ENCODE measurements around the gene OCA2.
"Not testable (repeated sequence)": the region's sequence is repeated elsewhere in the genome, so short reads cannot be mapped to it uniquely, and the experiment has no call there.

The OCA2 gene

DNA sequence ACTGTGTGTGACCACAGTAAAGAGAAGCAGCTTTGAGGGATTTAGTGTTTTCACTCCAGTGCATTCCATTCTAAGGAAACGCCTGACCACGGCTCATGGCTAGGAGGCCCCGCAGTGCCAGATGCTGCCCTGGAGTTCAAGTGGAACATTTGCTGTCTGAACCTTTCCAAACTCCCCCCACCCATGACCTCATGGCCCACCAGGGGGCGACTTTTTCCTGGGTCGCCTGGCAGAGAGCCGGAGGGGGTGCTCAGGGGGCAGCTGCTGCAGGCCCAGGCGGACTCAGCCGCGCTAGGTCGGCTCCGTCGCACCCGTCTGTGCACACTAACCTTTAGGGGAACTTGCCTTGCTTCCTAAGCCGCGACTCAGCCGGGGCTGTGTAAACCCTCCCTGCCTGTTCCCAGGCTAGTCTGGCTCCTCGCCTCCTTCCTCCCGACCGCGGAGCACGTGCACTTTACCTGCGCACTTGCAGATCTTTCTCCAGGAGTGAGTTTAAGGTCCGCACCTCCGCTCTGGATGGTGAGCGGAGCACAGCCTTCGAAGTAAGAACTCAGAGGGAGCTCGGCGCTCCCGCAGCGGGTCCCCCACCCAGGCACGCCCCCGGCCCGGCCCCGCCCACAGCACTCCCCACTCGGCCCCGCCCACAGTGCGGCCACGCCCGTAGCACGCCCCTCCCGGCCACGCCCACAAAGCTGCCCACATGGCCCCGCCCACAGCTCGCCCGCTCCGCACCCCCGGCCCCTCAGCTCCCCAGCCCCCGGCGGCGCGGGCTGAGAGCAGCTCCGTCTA lies at the start of gene OCA2:
TSS of gene OCA2 (minus strand) at position 550 of the 789 bp plus-strand sequence. CDS start 17,441 bp downstream, outside the sequence.
- Histone ChIP-seq H3K9me3 (ENCODE audit: severe bottlenecking) (no peaks in the 10 kb centered on the region), H3K27ac (peak within 1 kb of the TSS; percentile 72), H3K4me3 (ENCODE audit: low read depth, low read length) (peak within 1 kb of the TSS; percentile 64), H3K36me3 (no peaks in the 10 kb centered on the region), H3K27me3 (ENCODE audit: insufficient read depth, low read depth, severe bottlenecking) (no peaks in the 10 kb centered on the region)
- peak; percentile 94 for DNase-seq
- TF ChIP-seq, protein P1, sequence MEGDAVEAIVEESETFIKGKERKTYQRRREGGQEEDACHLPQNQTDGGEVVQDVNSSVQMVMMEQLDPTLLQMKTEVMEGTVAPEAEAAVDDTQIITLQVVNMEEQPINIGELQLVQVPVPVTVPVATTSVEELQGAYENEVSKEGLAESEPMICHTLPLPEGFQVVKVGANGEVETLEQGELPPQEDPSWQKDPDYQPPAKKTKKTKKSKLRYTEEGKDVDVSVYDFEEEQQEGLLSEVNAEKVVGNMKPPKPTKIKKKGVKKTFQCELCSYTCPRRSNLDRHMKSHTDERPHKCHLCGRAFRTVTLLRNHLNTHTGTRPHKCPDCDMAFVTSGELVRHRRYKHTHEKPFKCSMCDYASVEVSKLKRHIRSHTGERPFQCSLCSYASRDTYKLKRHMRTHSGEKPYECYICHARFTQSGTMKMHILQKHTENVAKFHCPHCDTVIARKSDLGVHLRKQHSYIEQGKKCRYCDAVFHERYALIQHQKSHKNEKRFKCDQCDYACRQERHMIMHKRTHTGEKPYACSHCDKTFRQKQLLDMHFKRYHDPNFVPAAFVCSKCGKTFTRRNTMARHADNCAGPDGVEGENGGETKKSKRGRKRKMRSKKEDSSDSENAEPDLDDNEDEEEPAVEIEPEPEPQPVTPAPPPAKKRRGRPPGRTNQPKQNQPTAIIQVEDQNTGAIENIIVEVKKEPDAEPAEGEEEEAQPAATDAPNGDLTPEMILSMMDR (IDR thresholded peaks at IDR 0.05; ENCODE audit: low read depth, low read length), result peak; percentile 65

DNA sequence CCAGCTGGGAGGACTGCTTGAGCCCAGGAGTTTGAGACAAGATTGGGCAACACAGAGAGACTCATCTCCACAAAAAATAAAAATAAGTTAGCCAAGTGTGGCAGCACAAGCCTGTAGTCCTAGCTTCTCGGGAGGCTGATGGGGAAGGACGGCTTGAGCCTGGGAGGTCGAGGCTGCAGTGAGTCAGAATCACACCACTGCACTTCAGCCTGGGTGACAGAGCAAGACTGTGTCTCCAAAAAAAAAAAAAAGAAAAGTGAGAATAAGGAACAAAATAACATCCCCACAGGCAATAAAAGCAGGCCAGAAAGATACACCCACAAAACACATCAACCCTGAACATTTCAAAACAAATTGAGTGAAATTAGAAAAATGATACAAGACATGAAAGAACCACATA lies 48.7 kb upstream of the OCA2 start:
- TF ChIP-seq, protein P1 (IDR thresholded peaks at IDR 0.05; ENCODE audit: low read depth, low read length), result no peak
- DNase-seq, result no peak
- peaks cover 16% of the 10 kb centered on the region for H3K36me3 ChIP-seq
- H3K9me3 ChIP-seq (ENCODE audit: severe bottlenecking), result no peaks in the 10 kb centered on the region
- no peaks in the 10 kb centered on the region for H3K27me3 ChIP-seq (ENCODE audit: insufficient read depth, low read depth, severe bottlenecking)
- H3K27ac ChIP-seq, result no peak overlapping the region
- H3K4me3 ChIP-seq (ENCODE audit: low read depth, low read length), result no peak overlapping the region

DNA sequence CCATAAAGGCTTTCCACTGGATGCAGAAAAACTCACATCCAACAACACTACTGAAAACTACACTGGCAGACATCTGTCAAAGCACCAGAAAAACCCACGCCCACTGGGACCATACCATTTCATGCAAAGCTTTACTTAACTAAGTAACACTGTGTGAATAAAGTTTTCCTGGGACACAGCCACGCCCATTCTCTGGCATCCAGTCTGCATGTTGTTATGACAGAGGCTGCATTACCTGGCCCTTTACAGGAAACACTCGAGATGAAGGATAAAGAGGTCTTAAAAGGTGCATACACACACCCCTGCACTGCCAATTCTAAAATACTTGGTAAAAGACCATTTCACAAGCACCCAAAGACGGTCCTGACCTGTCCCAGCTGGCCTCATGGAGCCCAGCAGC lies 46.3 kb upstream of the OCA2 start:
- not testable (repeated sequence) for H3K4me3 ChIP-seq (ENCODE audit: low read depth, low read length); DNase-seq; H3K27ac ChIP-seq; H3K9me3 ChIP-seq (ENCODE audit: severe bottlenecking); H3K27me3 ChIP-seq (ENCODE audit: insufficient read depth, low read depth, severe bottlenecking)
- peaks cover 22% of the 10 kb centered on the region for H3K36me3 ChIP-seq

DNA sequence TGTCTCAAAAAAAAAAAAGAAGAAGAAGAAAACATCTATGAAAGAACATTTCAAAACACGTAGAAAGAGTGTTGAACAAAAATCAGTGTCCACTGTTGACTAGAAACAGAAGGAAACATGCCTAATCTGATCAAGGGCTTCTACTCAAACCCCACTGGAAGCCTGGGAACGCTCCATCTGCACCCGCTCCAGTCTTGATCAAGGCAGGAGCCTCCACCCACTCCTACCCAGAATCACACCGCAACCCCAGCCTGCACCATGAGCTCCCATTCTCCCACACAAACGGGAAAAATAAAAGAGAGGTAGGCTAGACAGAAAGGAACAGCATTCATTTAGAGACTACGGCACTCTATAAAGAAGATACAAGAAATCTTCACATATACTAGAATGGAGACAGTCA lies 40.9 kb upstream of the OCA2 start:
- no peak for DNase-seq
- no peaks in the 10 kb centered on the region for H3K9me3 ChIP-seq (ENCODE audit: severe bottlenecking)
- H3K27me3 ChIP-seq (ENCODE audit: insufficient read depth, low read depth, severe bottlenecking), result no peaks in the 10 kb centered on the region
- no peak overlapping the region for H3K4me3 ChIP-seq (ENCODE audit: low read depth, low read length)
- H3K36me3 ChIP-seq, result peaks cover 22% of the 10 kb centered on the region
- no peak overlapping the region for H3K27ac ChIP-seq
- TF ChIP-seq, protein P1 (IDR thresholded peaks at IDR 0.05; ENCODE audit: low read depth, low read length), result no peak

DNA sequence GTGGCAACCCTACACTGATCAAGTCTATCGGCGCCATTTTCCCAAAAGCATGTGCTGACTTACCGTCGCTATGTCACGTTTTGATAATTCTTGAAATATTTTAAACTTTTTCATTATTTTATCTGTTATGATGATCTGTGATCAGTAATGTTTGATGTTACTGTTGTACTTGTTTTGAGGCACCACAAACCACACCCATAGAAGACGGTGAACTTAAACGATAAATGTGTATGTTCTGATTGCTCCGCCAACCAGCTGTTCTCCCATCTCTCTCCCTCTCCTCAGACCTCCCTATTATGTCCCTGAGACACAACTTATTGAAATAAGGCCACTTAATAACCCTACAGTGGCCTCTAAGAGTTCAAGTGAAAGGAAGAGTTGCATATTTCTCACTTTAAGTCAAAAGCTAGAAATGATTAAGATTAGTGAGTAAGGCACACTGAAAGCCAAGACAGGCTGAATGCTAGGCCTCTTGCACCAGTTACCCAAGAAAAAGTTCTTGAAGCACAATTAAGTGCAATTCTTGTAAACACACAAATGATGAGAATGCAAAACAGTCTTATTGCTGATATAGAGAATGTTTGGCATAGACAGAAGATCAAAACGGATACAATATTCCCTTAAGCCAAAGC lies 38.4 kb upstream of the OCA2 start:
- H3K9me3 ChIP-seq (ENCODE audit: severe bottlenecking); H3K4me3 ChIP-seq (ENCODE audit: low read depth, low read length); H3K27ac ChIP-seq; DNase-seq; H3K27me3 ChIP-seq (ENCODE audit: insufficient read depth, low read depth, severe bottlenecking): not testable (repeated sequence)
- H3K36me3 ChIP-seq, result peaks cover 22% of the 10 kb centered on the region

DNA sequence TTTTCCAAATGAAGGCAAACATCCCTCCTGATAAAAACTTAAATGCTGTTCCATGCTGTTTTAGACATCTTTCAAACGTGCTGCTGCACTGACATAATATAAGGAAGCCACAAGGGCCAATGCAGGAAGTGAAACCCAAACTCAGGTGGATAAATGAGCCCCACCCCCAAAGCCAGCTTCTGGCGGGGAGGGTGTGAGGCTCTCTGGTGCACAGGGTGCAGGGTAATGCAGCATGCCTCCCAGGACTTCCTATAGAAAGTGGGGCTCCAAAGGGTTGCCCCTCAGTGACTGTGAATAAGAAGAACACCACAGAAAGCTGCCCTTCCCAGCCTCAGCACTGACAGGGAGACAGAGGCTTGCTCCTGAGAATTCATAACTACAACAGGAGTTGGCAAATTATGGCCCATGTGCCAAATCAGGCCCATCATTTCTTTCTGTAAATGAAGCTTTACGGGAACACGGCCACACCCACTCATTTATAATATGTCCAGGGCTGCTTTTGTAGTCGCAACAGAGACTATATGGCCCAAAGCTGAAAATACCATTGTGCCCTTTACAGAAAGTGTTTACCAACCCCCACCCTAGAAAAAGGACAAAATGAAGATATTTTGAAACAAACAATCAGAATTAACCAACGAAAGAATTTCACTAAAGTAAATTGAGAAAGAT lies 37.3 kb upstream of the OCA2 start:
- H3K27me3 ChIP-seq (ENCODE audit: insufficient read depth, low read depth, severe bottlenecking); H3K27ac ChIP-seq; DNase-seq; H3K4me3 ChIP-seq (ENCODE audit: low read depth, low read length); H3K9me3 ChIP-seq (ENCODE audit: severe bottlenecking): not testable (repeated sequence)
- H3K36me3 ChIP-seq, result peaks cover 28% of the 10 kb centered on the region

DNA sequence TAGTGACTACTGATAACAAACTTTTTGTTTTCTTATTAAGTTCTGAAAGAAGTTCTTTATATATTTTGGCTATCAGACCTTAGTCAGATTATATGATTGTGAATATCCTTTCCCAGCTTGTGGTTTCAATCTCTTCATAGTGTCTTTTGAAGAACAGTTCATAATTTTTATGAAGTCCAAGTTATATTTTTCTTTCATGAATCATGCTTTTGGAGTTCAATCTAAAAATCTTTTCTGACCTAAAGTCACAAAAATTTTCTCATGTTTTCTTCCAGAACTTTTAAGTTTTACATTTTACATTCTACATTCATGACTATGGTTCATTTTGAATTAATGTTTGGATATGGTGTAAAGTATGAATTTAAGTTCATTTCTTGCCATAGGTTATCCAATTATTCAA lies 34.2 kb upstream of the OCA2 start:
- Histone ChIP-seq H3K36me3 (peaks cover 37% of the 10 kb centered on the region), H3K27me3 (ENCODE audit: insufficient read depth, low read depth, severe bottlenecking) (no peaks in the 10 kb centered on the region), H3K27ac (no peak overlapping the region), H3K9me3 (ENCODE audit: severe bottlenecking) (no peaks in the 10 kb centered on the region), H3K4me3 (ENCODE audit: low read depth, low read length) (no peak overlapping the region)
- TF ChIP-seq, protein P1 (IDR thresholded peaks at IDR 0.05; ENCODE audit: low read depth, low read length), result no peak
- DNase-seq, result no peak
